H1 (cell line): ENCODE measurements around the gene ESYT2. TPM values are rescaled to one million over a fixed set of nuclear protein-coding genes. Genes with fewer than 3 reads are reported as not detected.

Experiments used
- CTCF ChIA-PET: fragments of 300-600 bp; sonication (Branson Sonifier 250); formaldehyde crosslinking; loops from one replicate; lab custom pipeline; 2021; ENCODE audit not compliant: partially characterized antibody; lab: Charles Lee
- POLR2A ChIA-PET: fragments of 300-600 bp; sonication (Branson Sonifier 250); formaldehyde crosslinking; loops from one replicate; lab custom pipeline; 2021; ENCODE audit warnings: inconsistent platforms; ENCODE audit not compliant: partially characterized antibody; lab: Charles Lee
- DNase-seq, 2 experiments: peaks; one replicate each; pipeline versions ENCODE4 v3.0.0 to v3.0.0-alpha.2; 2010 to 2022; ENCODE audit warnings: low spot score in 2 of 2, low read depth in 1 of 2, mixed read lengths in 1 of 2
- FAIRE-seq: peaks from 2 replicates; lab custom pipeline; 2011; peaks lifted over from hg19 to GRCh38; lab: Jason Lieb, UNC
- H2AFZ ChIP-seq: 2 replicates; pipeline ENCODE4 v1.8.1; 2012; ENCODE audit warnings: low read length, inconsistent platforms
- H2AK5ac ChIP-seq: 2 replicates; pipeline ENCODE4 v1.6.1; 2013; ENCODE audit warnings: low read depth, low read length
- H2BK120ac ChIP-seq: replicated peaks from 2 replicates; pipeline ENCODE3; 2013; ENCODE audit warnings: low read depth, low read length, inconsistent platforms
- H2BK12ac ChIP-seq: 2 replicates; pipeline ENCODE4 v1.6.1; 2013; ENCODE audit warnings: low read depth, low read length
- H2BK15ac ChIP-seq: 2 replicates; pipeline ENCODE4 v1.6.1; 2013; ENCODE audit warnings: low read length
- H2BK20ac ChIP-seq: 2 replicates; pipeline ENCODE4 v1.6.1; 2013; ENCODE audit warnings: low read length
- H2BK5ac ChIP-seq: 2 replicates; pipeline ENCODE4 v1.6.1; 2013; ENCODE audit warnings: low read depth, low read length
- H3K14ac ChIP-seq: 2 replicates; pipeline ENCODE4 v1.6.1; 2013; ENCODE audit warnings: inconsistent platforms; ENCODE audit not compliant: insufficient read length
- H3K18ac ChIP-seq: 2 replicates; pipeline ENCODE4 v1.6.1; 2013; ENCODE audit warnings: low read length; ENCODE audit errors: extremely low read depth
- H3K23ac ChIP-seq: 2 replicates; pipeline ENCODE4 v1.6.1; 2013; ENCODE audit warnings: inconsistent platforms; ENCODE audit not compliant: insufficient read length
- H3K23me2 ChIP-seq: 2 replicates; pipeline ENCODE4 v1.6.1; 2013; ENCODE audit warnings: low read depth, low read length
- H3K27ac ChIP-seq: 2 replicates; pipeline ENCODE4 v1.6.1; 2011; ENCODE audit warnings: low read depth, low read length, inconsistent platforms
- H3K27me3 ChIP-seq, 4 experiments: replicated peaks in 1 of 4; 1 replicate in 1 of 4; 2 replicates in 3 of 4; pipeline versions ENCODE4 v1.6.1 to v1.8.1; 2011 to 2013; ENCODE audit warnings: low read length in 3 of 4, mild to moderate bottlenecking in 3 of 4, inconsistent platforms in 2 of 4, mixed read lengths in 2 of 4, moderate library complexity in 1 of 4; ENCODE audit not compliant: control insufficient read depth in 3 of 4, insufficient read depth in 3 of 4; ENCODE audit errors: extremely low read depth in 1 of 4
- H3K36me3 ChIP-seq, 4 experiments: 2 replicates each; pipeline versions ENCODE4 v1.6.1 to v1.8.1; 2011 to 2013; ENCODE audit warnings: mild to moderate bottlenecking in 4 of 4, low read length in 3 of 4, moderate library complexity in 2 of 4, control low read depth in 1 of 4, inconsistent platforms in 1 of 4; ENCODE audit not compliant: insufficient read depth in 4 of 4, control insufficient read depth in 2 of 4
- H3K4ac ChIP-seq: replicated peaks from 2 replicates; pipeline ENCODE3; 2013; ENCODE audit warnings: low read length, low read depth, mixed read lengths, inconsistent platforms; ENCODE audit not compliant: insufficient read length
- H3K4me1 ChIP-seq, 4 experiments: replicated peaks in 1 of 4; 1 replicate in 1 of 4; 2 replicates in 3 of 4; pipeline versions ENCODE4 v1.6.1 to v1.8.1; 2011 to 2013; ENCODE audit warnings: low read length in 3 of 4, inconsistent platforms in 2 of 4, mixed read lengths in 1 of 4; ENCODE audit not compliant: insufficient read depth in 4 of 4, control insufficient read depth in 3 of 4
- H3K4me2 ChIP-seq, 2 experiments: 2 replicates each; pipeline versions ENCODE4 v1.6.1 to v1.8.1; 2011 to 2013; ENCODE audit warnings: low read depth in 2 of 2, low read length in 2 of 2, control low read depth in 1 of 2, inconsistent platforms in 1 of 2, mild to moderate bottlenecking in 1 of 2; ENCODE audit not compliant: insufficient read depth in 1 of 2
- H3K4me3 ChIP-seq, 4 experiments: fragments of 200-600, 300-600 bp in 1 of 4; sonication (generic), shearing (Covaris generic), sonication (Bioruptor Twin) in 1 of 4; 2 replicates each; pipeline versions ENCODE4 v1.5.1 to v1.8.1; 2011 to 2016; ENCODE audit warnings: low read length in 4 of 4, low read depth in 3 of 4, control low read depth in 2 of 4, inconsistent platforms in 2 of 4, mild to moderate bottlenecking in 2 of 4, mixed read lengths in 1 of 4, moderate library complexity in 1 of 4; ENCODE audit not compliant: insufficient read depth in 2 of 4; ENCODE audit errors: extremely low read depth in 1 of 4
- H3K56ac ChIP-seq: replicated peaks from 2 replicates; pipeline ENCODE3; 2013; ENCODE audit warnings: low read depth, mild to moderate bottlenecking, mixed read lengths, low read length, inconsistent platforms; ENCODE audit not compliant: insufficient read length
- H3K79me1 ChIP-seq: 2 replicates; pipeline ENCODE4 v1.6.1; 2013; ENCODE audit warnings: low read depth, low read length, control low read depth
- H3K79me2 ChIP-seq, 2 experiments: 2 replicates each; pipeline versions ENCODE4 v1.6.1 to v1.8.1; 2012 to 2013; ENCODE audit warnings: low read length in 2 of 2, mild to moderate bottlenecking in 2 of 2, inconsistent platforms in 1 of 2; ENCODE audit not compliant: insufficient read depth in 2 of 2, control insufficient read depth in 1 of 2
- H3K9ac ChIP-seq, 4 experiments: replicated peaks in 1 of 4; 1 replicate in 1 of 4; 2 replicates in 3 of 4; pipeline versions ENCODE4 v1.6.1 to v1.8.1; 2011 to 2013; ENCODE audit warnings: low read depth in 3 of 4, low read length in 3 of 4, control low read depth in 2 of 4, mild to moderate bottlenecking in 2 of 4, moderate library complexity in 2 of 4, inconsistent platforms in 1 of 4; ENCODE audit errors: extremely low read depth in 1 of 4
- H3K9me3 ChIP-seq, 2 experiments: 2 replicates each; pipeline versions ENCODE4 v1.6.1 to v1.8.1; 2012 to 2013; ENCODE audit warnings: mild to moderate bottlenecking in 2 of 2, moderate library complexity in 2 of 2, control low read depth in 1 of 2, inconsistent platforms in 1 of 2, low read depth in 1 of 2, low read length in 1 of 2, mixed read lengths in 1 of 2; ENCODE audit not compliant: insufficient read depth in 2 of 2
- H4K20me1 ChIP-seq, 2 experiments: replicated peaks in 1 of 2; 2 replicates each; pipeline versions ENCODE3 to v1.8.1; 2011 to 2013; ENCODE audit warnings: inconsistent platforms in 2 of 2, low read length in 2 of 2, mild to moderate bottlenecking in 1 of 2; ENCODE audit not compliant: insufficient read depth in 2 of 2, control insufficient read depth in 1 of 2
- H4K5ac ChIP-seq: 2 replicates; pipeline ENCODE4 v1.6.1; 2013; ENCODE audit warnings: low read length, low read depth, mixed read lengths, inconsistent platforms; ENCODE audit not compliant: insufficient read length
- H4K8ac ChIP-seq: 2 replicates; pipeline ENCODE4 v1.8.0; 2013; ENCODE audit warnings: mild to moderate bottlenecking, moderate library complexity, low read length, inconsistent platforms; ENCODE audit not compliant: insufficient read depth; ENCODE audit errors: extremely low read depth
- H4K91ac ChIP-seq: replicated peaks from 2 replicates; pipeline ENCODE3; 2013; ENCODE audit warnings: low read length, mixed read lengths, inconsistent platforms; ENCODE audit not compliant: insufficient read length
- ATF2 ChIP-seq: IDR thresholded peaks from 2 replicates; pipeline ENCODE4 v1.6.1; 2012; ENCODE audit warnings: low read length, inconsistent platforms
- BCL11A ChIP-seq, 2 experiments: IDR thresholded peaks; one replicate each; pipeline ENCODE4 v1.6.1; 2011; ENCODE audit warnings: low read depth in 2 of 2, low read length in 2 of 2, mild to moderate bottlenecking in 2 of 2
- CHD1 ChIP-seq: IDR thresholded peaks from 2 replicates; pipeline ENCODE4 v1.6.1; 2012; ENCODE audit warnings: low read depth, low read length, improper control_type of control experiment
- EP300 ChIP-seq, 2 experiments: IDR thresholded peaks; 1 replicate in 1 of 2; 2 replicates in 1 of 2; pipeline ENCODE4 v1.6.1; 2011 to 2012; ENCODE audit warnings: low read depth in 2 of 2, low read length in 2 of 2, mild to moderate bottlenecking in 2 of 2, borderline replicate concordance in 1 of 2, inconsistent platforms in 1 of 2, moderate library complexity in 1 of 2
- EZH2 ChIP-seq: fragments of 200-600 bp; sonication (generic); IDR thresholded peaks from 2 replicates; pipeline ENCODE4 v1.7.1; 2012; ENCODE audit warnings: low read depth, mild to moderate bottlenecking, moderate library complexity, low read length, inconsistent platforms; ENCODE audit not compliant: severe bottlenecking
- GABPA ChIP-seq: IDR thresholded peaks from 2 replicates; pipeline ENCODE4 v1.6.1; 2011; ENCODE audit warnings: mild to moderate bottlenecking, low read length, moderate library complexity, borderline replicate concordance; ENCODE audit not compliant: insufficient read depth
- JUN ChIP-seq: IDR thresholded peaks from 2 replicates; pipeline ENCODE4 v1.6.1; 2011; ENCODE audit warnings: low read depth, mild to moderate bottlenecking, improper control_type of control experiment, low read length
- KDM5A ChIP-seq: fragments of 200-600 bp; IDR thresholded peaks from 2 replicates; pipeline ENCODE4 v1.7.1; 2012; ENCODE audit warnings: mild to moderate bottlenecking, low read length, inconsistent platforms, mixed read lengths
- POLR2A ChIP-seq, 2 experiments: IDR thresholded peaks; 1 replicate in 1 of 2; 2 replicates in 1 of 2; pipeline ENCODE4 v1.6.1; 2011; ENCODE audit warnings: low read depth in 2 of 2, low read length in 2 of 2, mild to moderate bottlenecking in 2 of 2; ENCODE audit errors: control extremely low read depth in 1 of 2
- POLR2AphosphoS5 ChIP-seq: IDR thresholded peaks from 2 replicates; pipeline ENCODE4 v1.6.1; 2011; ENCODE audit warnings: low read depth, low read length
- TCF12 ChIP-seq: IDR thresholded peaks from 2 replicates; pipeline ENCODE4 v1.6.1; 2011; ENCODE audit warnings: low read depth, mild to moderate bottlenecking, low read length
- ZNF274 ChIP-seq: IDR thresholded peaks from 2 replicates; pipeline ENCODE4 v1.7.0; 2012; ENCODE audit warnings: low read length, borderline replicate concordance; ENCODE audit errors: extremely low read depth
- WGBS, 2 experiments: shearing (Covaris generic) in 1 of 2; methylation state at CpG; one replicate each; pipeline versions ENCODE4 v1.1.6 to v1.1.7; 2013 to 2015; ENCODE audit warnings: low lambda C conversion rate in 2 of 2, mixed read lengths in 2 of 2, inconsistent platforms in 1 of 2, low coverage in 1 of 2, missing lambda C conversion rate in 1 of 2; ENCODE audit not compliant: insufficient replicate concordance in 2 of 2, insufficient coverage in 1 of 2, insufficient read length in 1 of 2; ENCODE audit errors: extremely low coverage in 1 of 2, missing lambda C conversion rate in 1 of 2; 5-methylcytosine and 5-hydroxymethylcytosine counted together
- polyA plus RNA-seq, 7 experiments: library from polyadenylated mRNA; depleted of rRNA in 3 of 7; stranded (reverse) in 5 of 7; unstranded in 2 of 7; fragments of >200 nt in 5 of 7; fragments of 200-250 nt in 2 of 7; gene quantifications; 1 replicate in 5 of 7; 2 replicates in 1 of 7; 4 replicates in 1 of 7; pipeline versions ENCODE4 v1.2.1 to v1.2.3, GENCODE V29; 2011 to 2013; ENCODE audit warnings: missing spikeins in 2 of 7, mixed read lengths in 2 of 7
- total RNA-seq: library from RNA; stranded (reverse); fragmentation: NEBNext Ultra II Directional; extraction: Animal tissue kit (Norgen Biotek cat#: 25700); gene quantifications from 2 replicates; pipeline ENCODE4 v1.2.1, GENCODE V29; 2021

ESYT2 gene
- total and polyA plus RNA-seq, 2 of the 8 experiments (the other 6 are each of a cell fraction or from before 2014, with no cell fraction given), result 27.0 to 37.5 TPM

- Histone ChIP-seq H3K27ac (no peak overlapping the region), H3K79me2 (no peaks in the 10 kb centered on the region; a peak in 1 of 4 replicates), H3K4me2 (no peak overlapping the region), H4K20me1 (no peaks in the 10 kb centered on the region), H2BK120ac (no peak overlapping the region), H3K23me2 (no peaks in the 10 kb centered on the region), H2BK12ac (no peak overlapping the region), H3K4me1 (no peaks in the 10 kb centered on the region), H2BK20ac (no peak overlapping the region), H3K36me3 (no peaks in the 10 kb centered on the region), H3K9me3 (no peaks in the 10 kb centered on the region), H3K4ac (no peak overlapping the region), H3K79me1 (no peaks in the 10 kb centered on the region), H3K18ac (no peak overlapping the region), H3K27me3 (no peaks in the 10 kb centered on the region; a peak in 2 of 7 replicates), H3K23ac (no peak overlapping the region), H3K56ac (no peak overlapping the region), H3K4me3 (no peak overlapping the region), H3K9ac (no peak overlapping the region), H2AFZ (no peak overlapping the region)
- no peak for FAIRE-seq
- CTCF ChIA-PET, result interaction anchor here (0.9 to 2.4 kb wide), 3 partner anchors 13 to 23 kb away, joined by 3 to 5 read pairs (median 4); no protein-coding TSS in a partner anchor
- POLR2A ChIA-PET, result no interaction called here
- DNase-seq, result no peak
- TF ChIP-seq POLR2AphosphoS5 (no peak), TCF12 (no peak), JUN (no peak), CHD1 (no peak), EP300 (IDR thresholded peaks at IDR 0.05; ENCODE audit: borderline replicate concordance in 1 of 2, low read depth in 2 of 2, low read length in 2 of 2) (no peak), ZNF274 (no peak), ATF2 (no peak), GABPA (no peak), EZH2 (no peak), POLR2A (IDR thresholded peaks at IDR 0.05; ENCODE audit: control extremely low read depth in 1 of 2, low read depth in 2 of 2, low read length in 2 of 2) (no peak), KDM5A (no peak), BCL11A (IDR thresholded peaks at IDR 0.05; ENCODE audit: low read depth in 2 of 2, low read length in 2 of 2) (no peak)
- TF ChIP-seq, all 59 proteins: peak for 0
- Histone ChIP-seq H2BK5ac (no peak overlapping the region), H2BK15ac (no peak overlapping the region), H2AK5ac (no peak overlapping the region), H3K14ac (no peak overlapping the region), H4K8ac (no peak overlapping the region), H4K91ac (no peak overlapping the region), H4K5ac (no peak overlapping the region)
- WGBS, 2 experiments, result 94% methylated on average over 9 of the region's 9 CpGs; no CpG with 5 or more reads in 1 of the 2 experiments
These were observed 109.2 kb downstream of the ESYT2 start for GRCh38 chr7:158720112-158720511.
